HG02642 (cell line): ENCODE measurements around the gene GNPNAT1.
"Not testable (repeated sequence)": the region's sequence is repeated elsewhere in the genome, so short reads cannot be mapped to it uniquely, and the experiment has no call there.

Experiments
- ATAC-seq: cut with Tn5 transposase; IDR thresholded peaks from one replicate; pipeline ENCODE4 v1.9.1; 2021; ENCODE audit warnings: mild to moderate bottlenecking; ENCODE audit not compliant: unreplicated experiment, poor library complexity

Gene GNPNAT1

GRCh38 chr14:52790756-52791222, 618 bp downstream of the GNPNAT1 start:
- no peak for ATAC-seq

DNA sequence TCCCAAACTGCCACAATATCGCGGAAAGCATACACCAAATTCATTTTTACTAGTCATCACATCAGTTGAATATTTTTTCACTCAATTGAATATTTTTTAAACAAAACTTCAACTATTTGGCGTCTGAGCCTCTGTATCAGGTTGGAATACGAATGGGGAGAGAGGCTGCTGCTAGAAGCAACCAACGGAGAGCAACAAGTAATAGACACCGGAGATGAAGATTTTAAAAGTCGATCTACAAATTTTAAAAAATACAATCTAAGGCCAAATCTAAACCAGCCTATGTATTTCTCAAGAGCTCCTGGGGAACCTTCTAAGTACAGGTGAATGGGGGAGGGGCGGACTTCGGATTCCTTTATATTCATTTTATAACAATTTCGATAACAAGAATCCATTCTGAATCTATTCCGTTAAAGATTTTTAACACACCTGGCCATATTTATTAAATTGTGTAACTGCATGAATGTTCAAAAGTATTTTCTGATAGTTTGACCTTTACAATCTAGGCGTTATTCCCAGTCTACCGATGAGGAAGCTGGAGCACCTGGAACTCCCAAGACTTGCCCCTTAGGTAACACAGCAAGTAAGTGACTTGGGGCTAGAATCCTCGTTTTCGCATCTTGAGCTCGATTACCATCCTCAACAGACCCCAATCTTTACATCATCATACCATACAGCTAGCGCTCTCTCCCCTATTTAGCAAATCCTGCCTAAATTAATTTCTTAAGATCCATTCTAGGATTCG, 1.2 kb downstream of the GNPNAT1 start:
- no peak for ATAC-seq

DNA sequence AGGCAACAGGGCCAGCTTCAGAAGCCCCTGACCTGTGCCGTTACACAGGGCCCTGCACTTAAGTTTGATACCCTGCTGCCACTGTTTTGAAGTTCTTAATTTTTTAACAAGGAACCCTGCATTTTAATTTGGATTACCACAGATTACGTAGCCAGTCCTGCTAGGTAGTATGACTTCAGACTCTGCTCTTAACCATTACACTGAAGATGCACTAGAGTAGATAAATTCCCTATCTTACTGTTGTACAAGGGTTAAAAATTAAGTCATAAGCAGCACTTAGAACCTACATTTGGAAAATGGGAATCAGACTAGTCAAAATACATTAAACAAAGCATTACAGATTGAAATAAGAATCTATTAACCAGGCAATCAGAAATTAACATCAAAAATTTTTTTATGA, 2.3 kb downstream of the GNPNAT1 start:
- no peak for ATAC-seq

DNA sequence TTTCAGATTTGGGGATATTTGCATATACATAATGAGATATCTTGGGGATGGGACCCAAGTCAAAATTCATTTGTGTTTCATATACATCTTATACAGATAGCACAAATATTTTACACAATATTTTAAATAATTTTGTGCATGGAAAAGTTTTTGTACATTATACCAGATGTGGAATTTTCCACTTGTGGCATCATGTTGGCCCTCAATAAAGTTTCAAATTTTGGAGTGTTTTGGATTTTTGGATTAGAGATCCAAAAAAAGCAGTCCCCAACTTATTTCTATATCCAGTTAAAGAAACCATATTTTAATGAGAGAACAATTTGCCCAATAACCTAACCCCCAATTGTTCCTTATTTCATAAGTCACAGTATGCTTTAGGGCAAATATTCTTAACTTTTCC, 4.5 kb downstream of the GNPNAT1 start:
- ATAC-seq: no peak

GRCh38 chr14:52783206-52783605, 8.2 kb downstream of the GNPNAT1 start:
- ATAC-seq: no peak

- no peak for ATAC-seq
Observed at GRCh38 chr14:52781629-52782028, 9.8 kb downstream of the GNPNAT1 start.

DNA sequence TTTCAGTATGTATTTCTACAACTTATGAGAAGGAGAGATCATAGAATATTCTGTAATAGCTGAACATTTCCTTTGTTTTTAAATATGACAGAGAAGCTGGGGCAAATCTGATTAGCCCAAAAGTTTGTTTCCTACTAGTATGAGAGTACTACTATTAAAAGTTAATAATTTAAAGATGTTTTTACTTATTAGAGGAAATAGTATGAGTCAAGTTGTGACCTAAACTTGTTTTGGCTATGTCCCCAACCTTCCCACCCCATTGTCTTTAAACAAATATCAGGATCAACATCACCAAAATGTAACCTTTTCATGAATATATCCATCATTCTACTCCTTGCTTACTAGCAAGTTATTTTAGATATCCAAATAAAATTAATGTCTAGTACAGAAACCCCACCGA, 10.5 kb downstream of the GNPNAT1 start:
- ATAC-seq: no peak

DNA sequence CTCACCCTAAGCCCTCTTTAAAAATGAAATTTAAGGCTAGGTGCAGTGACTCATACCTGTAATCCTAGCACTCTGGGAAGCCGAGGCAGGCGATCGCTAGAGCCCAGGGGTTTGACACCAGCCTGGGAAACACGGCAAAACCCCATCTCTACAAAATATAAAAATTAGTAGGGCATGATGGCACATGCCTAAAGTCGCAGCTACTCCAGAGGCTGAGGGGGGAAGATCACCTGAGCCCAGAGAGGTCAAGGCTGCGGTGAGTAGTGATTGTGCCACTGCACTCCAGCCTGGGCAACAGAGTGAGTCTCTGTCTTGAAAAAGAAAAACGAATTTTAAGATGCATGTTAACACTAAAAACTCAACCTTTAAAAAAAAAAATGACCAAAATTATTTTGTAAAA, 12.7 kb downstream of the GNPNAT1 start:
- no peak for ATAC-seq

DNA sequence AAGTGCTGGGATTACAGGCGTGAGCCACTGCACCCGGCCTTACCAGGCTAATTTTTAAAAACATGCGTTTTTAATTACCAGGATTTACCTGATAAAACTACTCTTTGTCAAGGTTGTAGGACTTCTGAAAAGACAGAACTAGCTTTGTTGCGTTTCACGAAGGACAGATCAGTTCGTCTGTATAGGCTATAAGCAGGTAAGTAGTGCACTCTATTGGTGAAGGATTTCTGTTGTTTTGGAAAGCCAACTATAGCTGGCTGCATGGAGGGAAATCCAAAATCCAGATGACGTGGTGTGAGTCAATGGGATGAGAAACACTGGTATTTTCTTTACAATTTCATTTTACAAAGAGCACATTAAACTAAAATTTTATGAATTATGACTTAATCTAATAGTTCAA, 14.6 kb downstream of the GNPNAT1 start:
- ATAC-seq: no peak

GRCh38 chr14:52769887-52770286, 21.5 kb downstream of the GNPNAT1 start:
- ATAC-seq: no peak

- ATAC-seq: no peak
Observed at GRCh38 chr14:52767058-52767833, 24.2 kb downstream of the GNPNAT1 start.

- ATAC-seq: not testable (repeated sequence)
Observed at GRCh38 chr14:52762923-52763322, 28.5 kb downstream of the GNPNAT1 start.

DNA sequence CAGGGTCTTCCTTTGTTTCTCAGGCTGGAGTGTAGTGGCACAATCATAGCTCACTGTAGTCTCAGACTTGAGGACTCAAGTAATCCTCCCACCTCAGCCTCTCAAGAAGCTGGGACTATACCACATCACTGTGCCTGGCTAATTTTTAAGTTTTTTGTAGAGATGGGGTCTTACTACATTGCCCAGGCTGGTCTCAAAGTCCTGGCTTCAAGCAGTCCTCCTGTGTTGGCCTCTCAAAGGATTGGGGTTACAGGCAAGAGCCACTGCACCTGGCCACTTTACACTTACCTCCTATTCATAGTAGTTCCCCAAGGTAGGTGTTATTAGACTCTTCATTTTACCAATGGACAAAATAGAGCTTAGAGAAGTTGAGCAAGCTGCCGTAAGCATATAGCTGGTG, 32.3 kb downstream of the GNPNAT1 start:
- no peak for ATAC-seq

- ATAC-seq: no peak
Observed at GRCh38 chr14:52755607-52756316, 35.6 kb downstream of the GNPNAT1 start.

GRCh38 chr14:52748647-52749292, 42.6 kb downstream of the GNPNAT1 start:
- ATAC-seq: no peak

GRCh38 chr14:52741865-52742264, 49.5 kb downstream of the GNPNAT1 start:
- peak; percentile 20 for ATAC-seq

- no peak for ATAC-seq
Observed at GRCh38 chr14:52740751-52741150, 50.7 kb downstream of the GNPNAT1 start.

DNA sequence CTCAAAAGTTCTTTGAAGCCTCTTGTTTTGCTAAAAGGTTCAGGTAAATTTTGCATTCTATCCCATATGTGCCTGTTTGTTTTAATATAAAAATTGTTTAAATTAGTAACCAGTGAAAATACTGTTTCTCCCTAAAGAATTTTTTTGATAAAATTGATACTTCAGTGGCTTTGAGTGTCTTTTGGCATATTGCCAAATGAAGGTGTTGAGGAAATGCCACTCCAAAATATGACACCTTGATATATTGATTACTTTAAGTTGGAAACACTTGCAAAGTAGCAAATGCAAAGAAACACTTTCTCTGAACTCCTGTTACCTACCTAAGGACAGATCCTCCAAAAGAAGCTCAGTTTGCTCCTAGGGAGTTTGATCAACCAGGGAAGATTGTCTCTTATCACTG, 53.0 kb downstream of the GNPNAT1 start:
- ATAC-seq: no peak

GRCh38 chr14:52735921-52736489, 55.4 kb downstream of the GNPNAT1 start:
- no peak for ATAC-seq

DNA sequence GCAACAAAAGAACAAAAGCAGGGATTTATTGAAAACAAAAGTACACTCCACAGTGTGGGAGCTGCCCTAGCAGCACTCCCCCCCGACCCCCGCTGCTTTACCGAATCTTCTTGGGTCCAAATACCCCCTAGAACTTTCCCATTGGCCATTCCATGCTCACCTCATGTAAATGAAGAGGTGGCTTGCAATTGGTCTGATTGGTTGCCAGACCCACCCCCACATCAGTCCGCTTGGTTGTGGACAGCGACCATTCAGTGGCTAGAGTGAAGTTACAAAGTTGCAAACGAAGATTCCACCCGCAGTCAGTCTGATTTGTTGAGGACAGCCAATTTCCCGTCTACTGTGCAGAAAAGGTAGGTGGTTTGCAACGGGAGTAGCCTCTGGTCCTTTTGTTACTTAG, 57.6 kb downstream of the GNPNAT1 start:
- ATAC-seq: no peak
